K562 (cell line): Measurements from ENCODE around the gene GAMT. TPM values are rescaled to one million over a fixed set of nuclear protein-coding genes. Genes with fewer than 3 reads are reported as not detected.

Source experiments
- ATAC-seq: fragments of 200-7000 bp; cut with Tn5 transposase; 3 replicates; pipeline ENCODE4 v1.9.1; 2020; ENCODE audit warnings: moderate library complexity
- BruUV-seq: library from RNA; stranded (reverse); fragments of 400-500 nt; replicated peaks from 2 replicates; lab custom pipeline; 2021; lab: Mats Ljungman, UMichigan
- CTCF ChIA-PET: fragments of 300-600 bp; formaldehyde crosslinking; extraction: SDS; loops from one replicate; lab custom pipeline; 2021; ENCODE audit warnings: low intra/inter-chr PET ratio; lab: Yijun Ruan, JAX
- POLR2A ChIA-PET: fragments of 300-600, 350-650 bp; sonication (Branson Sonifier 250); formaldehyde crosslinking; extraction: SDS; loops from one replicate; lab custom pipeline; 2021; ENCODE audit warnings: antibody characterized with exemption, inconsistent platforms; lab: Yijun Ruan, JAX
- DNase-seq, 4 experiments: peaks; one replicate each; pipeline versions ENCODE4 v3.0.0 to v3.0.0-alpha.2; 2011 to 2018; ENCODE audit warnings: low spot score in 3 of 4, mixed read lengths in 3 of 4; ENCODE audit errors: extremely low read depth in 1 of 4
- FAIRE-seq: peaks from 2 replicates; lab custom pipeline; 2011; peaks lifted over from hg19 to GRCh38; lab: Jason Lieb, UNC
- H2AFZ ChIP-seq: 2 replicates; pipeline ENCODE4 v1.6.0; 2011; ENCODE audit warnings: low read depth, low read length, control low read depth, inconsistent platforms
- H3K27ac ChIP-seq: fragments of 200-600 bp; 3 replicates; pipeline ENCODE4 v1.8.0; 2011; ENCODE audit warnings: low read depth, mild to moderate bottlenecking, control low read depth, inconsistent platforms, low read length, moderate library complexity, mixed read lengths; ENCODE audit errors: extremely low read depth
- H3K27me3 ChIP-seq, 2 experiments: fragments of 300-600 bp in 1 of 2; 2 replicates in 1 of 2; 3 replicates in 1 of 2; pipeline versions ENCODE4 v1.6.0 to v1.8.0; 2011; ENCODE audit warnings: inconsistent platforms in 2 of 2, low read length in 2 of 2, mild to moderate bottlenecking in 1 of 2, mixed read lengths in 1 of 2, moderate library complexity in 1 of 2; ENCODE audit not compliant: control insufficient read depth in 2 of 2, insufficient read depth in 2 of 2
- H3K36me3 ChIP-seq: fragments of 300-600 bp; 3 replicates; pipeline ENCODE4 v1.8.0; 2011; ENCODE audit warnings: mild to moderate bottlenecking, low read length, inconsistent platforms; ENCODE audit not compliant: control insufficient read depth, insufficient read depth
- H3K4me1 ChIP-seq, 2 experiments: fragments of 200-600 bp in 1 of 2; replicated peaks in 1 of 2; 2 replicates in 1 of 2; 3 replicates in 1 of 2; pipeline versions ENCODE4 v1.5.1 to v1.8.0; 2011; ENCODE audit warnings: inconsistent platforms in 2 of 2, low read length in 2 of 2, mild to moderate bottlenecking in 1 of 2, mixed read lengths in 1 of 2, moderate library complexity in 1 of 2; ENCODE audit not compliant: control insufficient read depth in 2 of 2, insufficient read depth in 2 of 2
- H3K4me2 ChIP-seq: 2 replicates; pipeline ENCODE4 v1.6.1; 2011; ENCODE audit warnings: low read length, control low read depth, inconsistent platforms, mixed read lengths; ENCODE audit not compliant: insufficient read depth
- H3K4me3 ChIP-seq: fragments of 200-600 bp; sonication (generic), shearing (Covaris generic); 2 replicates; pipeline ENCODE4 v1.5.1; 2016; ENCODE audit warnings: control low read depth, inconsistent platforms
- H3K79me2 ChIP-seq: fragments of 200-600 bp; 3 replicates; pipeline ENCODE4 v1.8.0; 2011; ENCODE audit warnings: low read length, inconsistent platforms; ENCODE audit not compliant: control insufficient read depth, insufficient read depth
- H3K9ac ChIP-seq, 2 experiments: 2 replicates each; pipeline versions ENCODE4 v1.6.0 to v1.6.1; 2011; ENCODE audit warnings: low read depth in 2 of 2, low read length in 2 of 2, control low read depth in 1 of 2, inconsistent platforms in 1 of 2, mild to moderate bottlenecking in 1 of 2, mixed read lengths in 1 of 2; ENCODE audit not compliant: insufficient read depth in 1 of 2
- H3K9me1 ChIP-seq: one replicate; pipeline ENCODE4 v1.6.0; 2011; ENCODE audit warnings: inconsistent platforms, mild to moderate bottlenecking, low read length, moderate library complexity; ENCODE audit not compliant: control insufficient read depth, insufficient read depth
- H3K9me3 ChIP-seq: replicated peaks from 2 replicates; pipeline ENCODE4 v1.5.1; 2011; ENCODE audit warnings: low read depth, low read length, inconsistent platforms; ENCODE audit not compliant: control insufficient read depth, insufficient read depth
- H4K20me1 ChIP-seq: replicated peaks from 2 replicates; pipeline ENCODE4 v1.6.1; 2011; ENCODE audit warnings: low read length, inconsistent platforms, mixed read lengths; ENCODE audit not compliant: control insufficient read depth, insufficient read depth
- BRCA1 ChIP-seq, 2 experiments: fragments of 450-650 bp in 1 of 2; sonication (generic) in 1 of 2; formaldehyde crosslinking in 1 of 2; IDR thresholded peaks; 2 replicates each; pipeline versions ENCODE4 v1.5.0 to v1.6.1; 2017 to 2020; ENCODE audit warnings: mild to moderate bottlenecking in 1 of 2, missing genetic modification reagents in 1 of 2
- HBP1 ChIP-seq: fragments of 450-650 bp; formaldehyde crosslinking; IDR thresholded peaks from 2 replicates; pipeline ENCODE4 v1.4.0; 2022; ENCODE audit warnings: missing genetic modification characterization
- NBN ChIP-seq: fragments of 450-650 bp; IDR thresholded peaks from 2 replicates; pipeline ENCODE4 v1.6.1; 2016; ENCODE audit warnings: low read depth, mild to moderate bottlenecking
- POLR2A ChIP-seq: fragments of 450-650 bp; conservative IDR thresholded peaks from 2 replicates; pipeline ENCODE4 v1.6.1; 2016
- RBBP5 ChIP-seq: fragments of 200-600 bp; sonication (generic); IDR thresholded peaks from 2 replicates; pipeline ENCODE4 v1.6.1; 2012; ENCODE audit warnings: borderline replicate concordance, mild to moderate bottlenecking, low read length, control low read depth, inconsistent platforms; ENCODE audit not compliant: insufficient read depth, poor library complexity, severe bottlenecking
- RBFOX2 ChIP-seq: fragments of 200-400 bp; formaldehyde crosslinking; IDR thresholded peaks from 2 replicates; pipeline ENCODE4 v1.6.1; 2017; ENCODE audit warnings: low read depth, mild to moderate bottlenecking, low read length, moderate library complexity
- SAP30 ChIP-seq: fragments of 200-600 bp; sonication (generic); IDR thresholded peaks from 2 replicates; pipeline ENCODE4 v1.6.1; 2012; ENCODE audit warnings: borderline replicate concordance, low read depth, mild to moderate bottlenecking, moderate library complexity, low read length, control low read depth, inconsistent platforms; ENCODE audit not compliant: insufficient read depth, poor library complexity, severe bottlenecking
- SIN3A ChIP-seq, 2 experiments: fragments of 150-350 bp in 1 of 2; IDR thresholded peaks; 2 replicates each; pipeline ENCODE4 v1.6.1; 2011 to 2016; ENCODE audit warnings: borderline replicate concordance in 2 of 2, low read depth in 2 of 2, low read length in 2 of 2, mild to moderate bottlenecking in 2 of 2, moderate library complexity in 2 of 2; ENCODE audit not compliant: control insufficient read depth in 1 of 2
- SRSF3 ChIP-seq: fragments of 200-400 bp; formaldehyde crosslinking; IDR thresholded peaks from 2 replicates; pipeline ENCODE4 v1.6.1; 2016; ENCODE audit warnings: mild to moderate bottlenecking, low read length, moderate library complexity; ENCODE audit not compliant: insufficient read depth
- ZBTB11 ChIP-seq, 3 experiments: fragments of 200-800 bp in 1 of 3; fragments of 250-450 bp in 1 of 3; fragments of 450-650 bp in 1 of 3; sonication (Bioruptor Pico) in 1 of 3; sonication (Bioruptor generic) in 1 of 3; formaldehyde crosslinking in 1 of 3; IDR thresholded peaks; 2 replicates each; pipeline versions ENCODE4 v1.6.1 to v1.8.0; 2016 to 2022; ENCODE audit warnings: mild to moderate bottlenecking in 2 of 3, missing genetic modification characterization in 2 of 3, missing compliant biosample characterization in 1 of 3, moderate library complexity in 1 of 3
- ZBTB34 ChIP-seq: fragments of 250-450 bp; sonication (Bioruptor Pico); IDR thresholded peaks from 2 replicates; pipeline ENCODE4 v1.8.0; 2021; ENCODE audit warnings: mild to moderate bottlenecking, moderate library complexity
- ZNF146 ChIP-seq: IDR thresholded peaks from one replicate; pipeline ENCODE4 v1.6.1; 2018; ENCODE audit warnings: missing compliant biosample characterization; ENCODE audit not compliant: unreplicated experiment
- ZNF197 ChIP-seq: fragments of 200-800 bp; sonication (Bioruptor generic); IDR thresholded peaks from 2 replicates; pipeline ENCODE4 v1.6.1; 2016; ENCODE audit warnings: low read depth, missing genetic modification characterization, missing compliant biosample characterization
- ZNF274 ChIP-seq: IDR thresholded peaks from 2 replicates; pipeline ENCODE4 v1.6.1; 2011; ENCODE audit warnings: low read depth, mild to moderate bottlenecking, low read length, moderate library complexity, borderline replicate concordance
- WGBS: fragments of 100-300 bp; shearing (Covaris generic); methylation state at CpG from one replicate; pipeline ENCODE4 v1.1.6; 2016; ENCODE audit warnings: low coverage, mixed read lengths; ENCODE audit not compliant: insufficient coverage; ENCODE audit errors: missing lambda C conversion rate; 5-methylcytosine and 5-hydroxymethylcytosine counted together
- in situ Hi-C: fragments of 300-500 bp; cut with MboI; formaldehyde crosslinking; loops from 4 replicates; pipeline ENCODE4 v1.15.0; 2018; ENCODE audit warnings: inconsistent platforms, mixed read lengths
- intact Hi-C: fragments of 100-400 bp; cut with micrococcal nuclease; formaldehyde crosslinking; loops from 2 replicates; pipeline ENCODE4 v1.14.2; 2022
- polyA plus RNA-seq, 8 experiments: library from polyadenylated mRNA; depleted of rRNA in 4 of 8; stranded (reverse) in 5 of 8; unstranded in 3 of 8; fragments of >200 nt; fragmentation: Nextera tagmentation in 2 of 8; fragmentation: Illumina TruSeq in 1 of 8; extraction: Ambion mirVana in 2 of 8; extraction: Trizol in 1 of 8; gene quantifications; 2 replicates each; pipeline versions ENCODE4 v1.2.1 to v1.2.3, GENCODE V29; 2011 to 2014; ENCODE audit warnings: inconsistent platforms in 1 of 8, missing spikeins in 1 of 8
- total RNA-seq, 7 experiments: library from RNA; depleted of rRNA in 6 of 7; stranded (reverse); fragments of >200 nt in 6 of 7; fragmentation: Illumina TruSeq in 2 of 7; extraction: Trizol in 2 of 7; gene quantifications; 2 replicates each; pipeline versions ENCODE4 v1.2.1 to v1.2.3, GENCODE V29; 2011 to 2021; ENCODE audit warnings: low replicate concordance in 1 of 7

The GAMT gene
- total and polyA plus RNA-seq, 9 of the 15 experiments (the other 6 are each of a cell fraction or from before 2014, with no cell fraction given): 1.3 to 35.3 (median 27.2) TPM

- ChIA-PET POLR2A (interaction anchor here (0.6 to 1.4 kb wide), 2 partner anchors 12 to 113 kb away, joined by 3 to 5 read pairs; no protein-coding TSS in a partner anchor), CTCF (no interaction called here)
- H3K4me2 ChIP-seq: peak overlapping the region; percentile 91
- H4K20me1 ChIP-seq: peaks cover 4% of the 10 kb centered on the region
- H3K9me1 ChIP-seq: no peaks in the 10 kb centered on the region
- H2AFZ ChIP-seq: peak overlapping the region; percentile 67
- no peaks in the 10 kb centered on the region for H3K27me3 ChIP-seq
- H3K9me3 ChIP-seq: no peaks in the 10 kb centered on the region
- H3K4me3 ChIP-seq: peak overlapping the region; percentile 91
- WGBS: 0% methylated on average over 17 of the region's 23 CpGs
- H3K9ac ChIP-seq: peak overlapping the region; percentile 98 to 100
- H3K79me2 ChIP-seq: peaks cover 45% of the 10 kb centered on the region
- no peak for FAIRE-seq
- H3K36me3 ChIP-seq: peaks cover 39% of the 10 kb centered on the region; the same call in 2 of the 3 replicates
- in situ Hi-C loops (loop anchor here (5.0 kb wide), 1 partner anchor 107 kb away; the partner anchor contains the start of gene FAM174C), intact Hi-C loops (no loop called here)
- TSS peak; percentile 67 for BruUV-seq
- no peak for DNase-seq
- ATAC-seq: peak; percentile 33
- H3K27ac ChIP-seq: peak overlapping the region; percentile 97
- peaks cover 0 to 46% of the 10 kb centered on the region in 2 experiments; a peak in 2 of 5 replicates for H3K4me1 ChIP-seq
- TF ChIP-seq ZNF146 (CRISPR knock-in tag) (no peak), SIN3A (IDR thresholded peaks at IDR 0.05; ENCODE audit: borderline replicate concordance in 2 of 2, control insufficient read depth in 1 of 2, low read depth in 2 of 2, low read length in 2 of 2) (peak in 1 of 2 experiments; percentile 38; a peak in 1 of 4 replicates), RBBP5 (peak; percentile 23), SAP30 (peak; percentile 50), ZBTB34 (CRISPR knock-in tag) (no peak), HBP1 (0 out of 2 replicates have a peak, but pooled peaks have one; percentile 29), POLR2A (0 out of 2 replicates have a peak, but pooled peaks have one; percentile 2), RBFOX2 (peak; percentile 70), NBN (no peak), BRCA1 (IDR thresholded peaks at IDR 0.05) (no peak), BRCA1 (CRISPR knock-in tag; IDR thresholded peaks at IDR 0.05) (0 out of 2 replicates have a peak, but pooled peaks have one; percentile 3), SRSF3 (0 out of 2 replicates have a peak, but pooled peaks have one; percentile 67), ZBTB11 (CRISPR knock-in tag; IDR thresholded peaks at IDR 0.05) (peak in 1 of 3 experiments; percentile 91; a peak in 2 of 6 replicates), ZNF274 (0 out of 2 replicates have a peak, but pooled peaks have one; percentile 7), ZNF197 (CRISPR knock-in tag) (no peak)
These were observed 17.3 kb downstream of the GAMT start for GRCh38 chr19:1384085-1384462.
